ENCODE data around the gene MYMK.

MYMK gene

DNA sequence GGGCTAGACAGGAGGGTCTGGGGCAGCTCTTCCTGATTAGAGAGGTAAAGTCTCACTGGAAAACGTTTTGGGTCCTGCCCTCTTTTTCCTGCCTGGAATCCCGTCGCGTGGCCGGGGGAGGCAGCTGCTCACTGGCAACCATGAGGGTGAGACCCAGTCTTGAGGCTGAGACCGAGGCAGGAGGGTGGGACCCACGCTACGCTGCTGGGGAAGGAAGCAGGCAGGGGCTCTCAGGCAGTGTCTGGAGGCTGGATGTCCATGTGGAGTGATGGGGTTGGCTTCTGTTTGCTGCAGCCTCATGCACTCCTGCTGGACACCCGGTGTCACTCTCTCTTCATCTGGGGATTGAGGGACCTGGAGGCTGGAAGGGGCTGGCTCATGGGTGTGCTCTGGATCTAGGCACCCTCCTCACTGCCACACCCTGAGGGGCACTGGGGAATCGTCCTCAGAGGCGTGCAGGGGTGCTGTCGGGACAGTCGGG is 34.5 kb downstream of the MYMK start:
- Mint-ChIP-seq H3K4me1 (peaks cover 34% of the 10 kb centered on the region), H3K4me3 (no peak overlapping the region), H3K36me3 (ENCODE audit: low read depth) (no peaks in the 10 kb centered on the region), H3K27me3 (ENCODE audit: low read depth) (peaks cover 7% of the 10 kb centered on the region), H3K9me3 (no peaks in the 10 kb centered on the region), H3K27ac (peak overlapping the region in 1 of 3 experiments; percentile 58)
- TF ChIP-seq, protein P1, sequence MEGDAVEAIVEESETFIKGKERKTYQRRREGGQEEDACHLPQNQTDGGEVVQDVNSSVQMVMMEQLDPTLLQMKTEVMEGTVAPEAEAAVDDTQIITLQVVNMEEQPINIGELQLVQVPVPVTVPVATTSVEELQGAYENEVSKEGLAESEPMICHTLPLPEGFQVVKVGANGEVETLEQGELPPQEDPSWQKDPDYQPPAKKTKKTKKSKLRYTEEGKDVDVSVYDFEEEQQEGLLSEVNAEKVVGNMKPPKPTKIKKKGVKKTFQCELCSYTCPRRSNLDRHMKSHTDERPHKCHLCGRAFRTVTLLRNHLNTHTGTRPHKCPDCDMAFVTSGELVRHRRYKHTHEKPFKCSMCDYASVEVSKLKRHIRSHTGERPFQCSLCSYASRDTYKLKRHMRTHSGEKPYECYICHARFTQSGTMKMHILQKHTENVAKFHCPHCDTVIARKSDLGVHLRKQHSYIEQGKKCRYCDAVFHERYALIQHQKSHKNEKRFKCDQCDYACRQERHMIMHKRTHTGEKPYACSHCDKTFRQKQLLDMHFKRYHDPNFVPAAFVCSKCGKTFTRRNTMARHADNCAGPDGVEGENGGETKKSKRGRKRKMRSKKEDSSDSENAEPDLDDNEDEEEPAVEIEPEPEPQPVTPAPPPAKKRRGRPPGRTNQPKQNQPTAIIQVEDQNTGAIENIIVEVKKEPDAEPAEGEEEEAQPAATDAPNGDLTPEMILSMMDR (IDR thresholded peaks at IDR 0.05; ENCODE audit: unreplicated experiment in 3 of 3), result no peak

DNA sequence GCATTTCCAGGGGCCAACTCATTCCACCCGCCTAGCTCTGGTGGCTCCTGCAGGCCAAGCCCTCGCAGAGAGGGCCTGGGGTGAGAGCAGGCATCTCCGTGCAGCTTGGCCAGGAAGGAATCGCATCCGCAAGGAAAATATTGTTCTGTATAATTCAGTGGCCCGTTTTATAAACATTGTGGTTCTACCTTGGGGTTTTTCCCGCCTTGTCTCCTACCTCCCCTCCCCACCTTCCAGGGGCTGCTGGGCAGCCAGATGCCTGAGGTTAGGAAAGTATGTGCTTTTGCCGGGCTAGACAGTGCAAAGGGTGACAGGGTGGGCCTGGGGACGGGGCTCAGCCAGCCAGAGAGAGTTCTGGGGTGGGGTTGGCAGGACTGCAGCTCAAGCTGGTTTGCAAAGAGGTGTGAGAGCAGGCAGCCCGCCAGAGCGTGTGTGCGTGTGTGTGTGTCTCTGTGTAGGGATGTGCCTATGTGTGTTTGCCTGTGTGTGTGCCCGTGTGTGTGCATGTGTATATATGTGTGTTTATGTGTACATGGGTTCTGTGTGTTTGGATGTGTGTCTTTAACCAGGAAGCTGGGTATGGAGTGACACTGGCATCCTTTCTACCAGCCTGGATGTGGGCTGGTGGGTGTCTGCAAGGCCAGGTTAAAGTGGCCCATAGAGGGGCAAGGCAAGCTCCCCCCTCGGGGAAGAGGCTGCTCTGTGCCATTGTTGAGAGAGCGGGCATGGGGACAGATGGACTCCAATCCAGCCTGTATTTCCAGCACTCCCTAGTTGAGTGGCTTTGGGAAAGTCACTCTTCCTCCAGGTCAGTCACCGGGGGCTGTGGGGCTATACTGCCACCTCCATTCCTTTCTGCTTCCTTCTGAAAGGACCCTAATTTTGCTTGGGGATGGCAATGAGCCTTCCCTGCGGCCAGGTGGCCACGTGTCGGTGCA is 35.2 kb downstream of the MYMK start:
- no peaks in the 10 kb centered on the region for H3K36me3 Mint-ChIP-seq (ENCODE audit: low read depth)
- peak overlapping the region; percentile 13 to 58 (median 55) for H3K27ac Mint-ChIP-seq
- no peak overlapping the region for H3K4me3 Mint-ChIP-seq
- H3K9me3 Mint-ChIP-seq, result no peaks in the 10 kb centered on the region
- peaks cover 9% of the 10 kb centered on the region for H3K27me3 Mint-ChIP-seq (ENCODE audit: low read depth)
- peaks cover 34% of the 10 kb centered on the region for H3K4me1 Mint-ChIP-seq
- TF ChIP-seq, protein P1 (IDR thresholded peaks at IDR 0.05; ENCODE audit: unreplicated experiment in 3 of 3), result no peak

DNA sequence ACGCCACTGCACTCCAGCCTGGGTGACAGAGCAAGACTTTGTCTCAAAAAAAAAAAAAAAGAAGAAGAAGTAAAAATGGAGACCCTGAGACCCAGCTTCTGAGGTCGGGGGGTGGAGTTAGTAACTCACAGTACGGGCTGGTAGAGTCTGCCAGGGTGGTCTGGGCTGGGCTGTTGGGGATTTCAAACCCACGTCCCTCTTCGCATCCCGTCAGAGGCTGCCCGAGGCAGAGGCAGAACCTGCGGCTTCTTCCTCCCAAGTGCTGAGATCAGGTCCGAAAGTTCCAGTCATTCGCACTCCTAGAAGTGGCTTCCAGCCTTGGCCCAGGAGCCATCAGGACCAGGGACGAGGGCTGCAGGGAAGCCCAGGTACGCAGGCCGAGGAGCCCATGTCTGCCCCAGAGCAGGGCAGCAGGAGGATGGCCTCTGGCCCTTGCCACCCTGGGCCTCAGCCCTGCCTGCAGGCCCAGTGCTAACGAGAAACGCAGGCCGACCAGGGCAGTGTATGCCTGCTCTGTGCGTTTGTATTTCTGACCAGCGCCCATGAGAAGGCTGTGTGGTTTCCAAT is 36.0 kb downstream of the MYMK start:
- Mint-ChIP-seq H3K27ac (peak overlapping the region in 2 of 3 experiments; percentile 55 to 58), H3K27me3 (ENCODE audit: low read depth) (peaks cover 14% of the 10 kb centered on the region), H3K9me3 (no peaks in the 10 kb centered on the region), H3K4me3 (no peak overlapping the region), H3K36me3 (ENCODE audit: low read depth) (no peaks in the 10 kb centered on the region), H3K4me1 (peaks cover 32% of the 10 kb centered on the region)
- TF ChIP-seq, protein P1 (IDR thresholded peaks at IDR 0.05; ENCODE audit: unreplicated experiment in 3 of 3), result no peak

DNA sequence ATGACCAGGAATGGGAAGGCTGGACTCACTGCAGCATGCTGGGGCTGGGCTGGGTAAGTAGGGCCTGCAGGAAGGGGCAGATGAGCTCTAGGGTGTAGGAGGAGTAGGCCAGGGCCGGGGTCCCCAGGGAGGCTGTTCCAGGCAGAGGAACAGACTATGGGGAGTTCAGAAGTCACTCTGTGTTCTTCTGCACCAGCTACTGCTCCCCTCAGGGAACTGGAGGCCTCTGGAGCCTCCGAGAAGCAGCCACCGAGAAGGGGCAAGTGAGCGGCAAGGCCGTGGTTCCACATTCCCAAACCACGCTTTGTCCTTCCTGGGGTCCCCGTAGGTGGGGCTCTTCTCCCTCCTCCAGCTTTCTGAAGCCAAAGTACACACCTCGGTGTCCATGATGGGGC is 37.4 kb downstream of the MYMK start:
- Mint-ChIP-seq H3K4me1 (peaks cover 20% of the 10 kb centered on the region), H3K9me3 (no peaks in the 10 kb centered on the region), H3K27me3 (ENCODE audit: low read depth) (peaks cover 21% of the 10 kb centered on the region), H3K4me3 (no peak overlapping the region), H3K36me3 (ENCODE audit: low read depth) (no peaks in the 10 kb centered on the region), H3K27ac (no peak overlapping the region)
- TF ChIP-seq, protein P1 (IDR thresholded peaks at IDR 0.05; ENCODE audit: unreplicated experiment in 3 of 3), result no peak

DNA sequence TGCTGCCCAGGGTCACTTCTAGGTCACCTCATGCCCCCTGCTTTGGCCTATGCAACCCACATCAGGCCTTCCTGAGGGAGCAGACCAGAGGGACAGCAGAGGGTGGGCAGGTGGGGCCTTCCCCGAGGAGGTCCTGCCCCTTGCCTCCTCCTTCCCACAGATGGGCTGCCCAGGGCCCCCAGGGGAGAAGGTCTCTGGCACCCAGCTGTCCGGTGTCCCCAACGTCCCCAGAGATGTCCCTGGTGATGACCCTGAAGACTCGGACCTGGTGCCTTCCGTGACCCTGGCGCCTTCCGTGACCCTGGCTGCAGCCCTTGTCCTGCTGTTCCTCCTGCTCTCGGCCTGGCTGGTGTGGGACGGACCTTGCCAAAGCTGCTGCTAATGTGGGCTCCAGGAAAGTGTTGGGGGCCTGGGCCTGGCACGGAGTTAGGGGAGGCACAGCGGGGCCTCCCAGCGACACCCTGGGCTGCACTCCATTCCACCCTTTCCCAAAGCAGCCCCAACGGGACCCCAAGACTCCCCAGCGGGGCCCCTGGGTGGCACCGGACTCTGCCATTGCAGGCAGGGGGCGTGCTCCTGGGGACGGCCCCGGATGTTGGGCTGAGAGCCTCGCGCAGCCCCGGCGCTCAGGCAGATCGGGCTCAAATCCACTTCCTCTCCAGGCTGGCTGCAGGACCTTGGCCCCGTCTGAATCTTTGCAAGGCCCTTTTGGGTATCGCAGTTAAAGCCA is 39.1 kb downstream of the MYMK start:
- TF ChIP-seq, protein P1 (IDR thresholded peaks at IDR 0.05; ENCODE audit: unreplicated experiment in 3 of 3), result no peak
- no peak overlapping the region for H3K27ac Mint-ChIP-seq
- H3K4me3 Mint-ChIP-seq, result no peak overlapping the region
- peaks cover 13% of the 10 kb centered on the region for H3K4me1 Mint-ChIP-seq
- H3K9me3 Mint-ChIP-seq, result no peaks in the 10 kb centered on the region
- peaks cover 35% of the 10 kb centered on the region for H3K27me3 Mint-ChIP-seq (ENCODE audit: low read depth)
- no peaks in the 10 kb centered on the region for H3K36me3 Mint-ChIP-seq (ENCODE audit: low read depth)

All from nephron (organoid).